ENCODE measurements around the gene MAF. TPM values are rescaled to one million over a fixed set of nuclear protein-coding genes. Genes with fewer than 3 reads are reported as not detected.
A peak's percentile ranks its signal among the peaks of the same experiment; 100 is the strongest.

The MAF gene
- total and polyA plus RNA-seq, 3 donors from 2014 or later: 22.0 to 112 (median 84.6) TPM

- WGBS, 2 donors: 39 to 52% methylated on average over 7 of the region's 7 CpGs
- no peaks in the 10 kb centered on the region for H3K27me3 ChIP-seq
- H3K27ac ChIP-seq: peak overlapping the region; percentile 85 to 92
- peak; percentile 55 for DNase-seq
- H3K4me3 ChIP-seq: peak overlapping the region; percentile 68 to 83
- intact Hi-C loops (cut with DNase I; ENCODE audit: low total_unique reads): no loop called here
- peaks cover 14% of the 10 kb centered on the region for H3K4me1 ChIP-seq
- no peaks in the 10 kb centered on the region for H3K36me3 ChIP-seq (ENCODE audit: low read depth, missing control alignments)
- no peak for TF ChIP-seq POLR2A (IDR thresholded peaks at IDR 0.05)
- TF ChIP-seq, protein P1, sequence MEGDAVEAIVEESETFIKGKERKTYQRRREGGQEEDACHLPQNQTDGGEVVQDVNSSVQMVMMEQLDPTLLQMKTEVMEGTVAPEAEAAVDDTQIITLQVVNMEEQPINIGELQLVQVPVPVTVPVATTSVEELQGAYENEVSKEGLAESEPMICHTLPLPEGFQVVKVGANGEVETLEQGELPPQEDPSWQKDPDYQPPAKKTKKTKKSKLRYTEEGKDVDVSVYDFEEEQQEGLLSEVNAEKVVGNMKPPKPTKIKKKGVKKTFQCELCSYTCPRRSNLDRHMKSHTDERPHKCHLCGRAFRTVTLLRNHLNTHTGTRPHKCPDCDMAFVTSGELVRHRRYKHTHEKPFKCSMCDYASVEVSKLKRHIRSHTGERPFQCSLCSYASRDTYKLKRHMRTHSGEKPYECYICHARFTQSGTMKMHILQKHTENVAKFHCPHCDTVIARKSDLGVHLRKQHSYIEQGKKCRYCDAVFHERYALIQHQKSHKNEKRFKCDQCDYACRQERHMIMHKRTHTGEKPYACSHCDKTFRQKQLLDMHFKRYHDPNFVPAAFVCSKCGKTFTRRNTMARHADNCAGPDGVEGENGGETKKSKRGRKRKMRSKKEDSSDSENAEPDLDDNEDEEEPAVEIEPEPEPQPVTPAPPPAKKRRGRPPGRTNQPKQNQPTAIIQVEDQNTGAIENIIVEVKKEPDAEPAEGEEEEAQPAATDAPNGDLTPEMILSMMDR (IDR thresholded peaks at IDR 0.05): no peak
- no peaks in the 10 kb centered on the region for H3K9me3 ChIP-seq
Measured at GRCh38 chr16:79595931-79596450, 4.5 kb downstream of the MAF start.

GRCh38 chr16:79595231-79595641 lies 5.3 kb downstream of the MAF start:
- TF ChIP-seq, protein P1 (IDR thresholded peaks at IDR 0.05): no peak
- TF ChIP-seq POLR2A (IDR thresholded peaks at IDR 0.05): no peak
- Histone ChIP-seq H3K4me1 (peaks cover 18% of the 10 kb centered on the region), H3K4me3 (peak overlapping the region; percentile 68 to 83), H3K36me3 (ENCODE audit: low read depth, missing control alignments) (no peaks in the 10 kb centered on the region), H3K9me3 (no peaks in the 10 kb centered on the region), H3K27me3 (no peaks in the 10 kb centered on the region), H3K27ac (peak overlapping the region; percentile 85 to 92)
- peak; percentile 42 for DNase-seq
- intact Hi-C loops (cut with DNase I; ENCODE audit: low total_unique reads): no loop called here
- 17 to 21% methylated on average over 5 of the region's 5 CpGs for WGBS, 2 donors

DNA sequence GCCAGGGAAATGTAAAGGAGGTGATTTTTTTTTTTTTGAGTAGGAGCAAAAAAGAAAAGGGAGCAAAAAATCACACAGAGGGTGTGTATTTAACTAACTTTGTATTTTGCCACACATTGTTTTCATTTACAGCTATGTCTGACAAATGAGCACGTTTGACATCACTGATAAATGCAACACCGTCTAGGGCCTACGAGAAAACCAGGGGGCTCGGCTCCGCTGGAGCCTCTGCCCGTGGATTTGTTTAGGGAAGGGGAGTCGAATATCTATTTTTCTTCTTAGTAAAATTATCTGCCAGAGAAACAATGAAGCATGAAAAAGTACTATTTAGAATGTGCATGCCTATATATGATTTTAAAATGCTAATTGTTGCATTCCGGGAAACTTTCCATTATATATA lies 6.8 kb downstream of the MAF start:
- TF ChIP-seq POLR2A (IDR thresholded peaks at IDR 0.05): no peak
- TF ChIP-seq, protein P1 (IDR thresholded peaks at IDR 0.05): no peak
- no peaks in the 10 kb centered on the region for H3K36me3 ChIP-seq (ENCODE audit: low read depth, missing control alignments)
- DNase-seq: no peak
- 74 to 79% methylated on average over 8 of the region's 8 CpGs for WGBS, 2 donors
- no peak overlapping the region for H3K4me3 ChIP-seq
- no peaks in the 10 kb centered on the region for H3K27me3 ChIP-seq
- intact Hi-C loops (cut with DNase I; ENCODE audit: low total_unique reads): no loop called here
- peak overlapping the region in 1 of 2 donors; percentile 92 for H3K27ac ChIP-seq
- H3K9me3 ChIP-seq: no peaks in the 10 kb centered on the region
- peaks cover 18% of the 10 kb centered on the region for H3K4me1 ChIP-seq

DNA sequence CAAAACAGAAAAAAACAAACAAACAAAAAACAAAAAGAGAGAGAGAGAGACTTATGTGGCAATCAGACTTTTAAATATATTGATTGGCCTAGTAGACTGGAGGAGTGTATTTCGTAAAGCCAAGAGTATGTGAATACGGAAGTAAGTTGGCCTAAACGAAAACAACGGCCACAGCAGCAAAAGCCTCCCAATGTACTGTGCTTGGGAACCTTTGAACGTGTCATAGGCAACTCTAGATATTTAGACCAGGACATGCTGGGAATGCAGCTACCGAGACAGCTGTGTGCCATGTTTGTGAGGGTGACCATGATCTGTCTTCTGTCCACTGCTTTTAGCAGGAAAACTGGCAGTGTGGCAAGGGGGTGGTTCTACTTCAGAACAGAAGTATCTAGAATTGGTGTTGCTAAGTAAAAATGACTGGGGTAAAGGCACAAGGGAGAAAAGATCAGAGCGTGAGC lies 7.4 kb downstream of the MAF start:
- H3K4me3 ChIP-seq: no peak overlapping the region
- H3K36me3 ChIP-seq (ENCODE audit: low read depth, missing control alignments): no peaks in the 10 kb centered on the region
- intact Hi-C loops (cut with DNase I; ENCODE audit: low total_unique reads): no loop called here
- WGBS, 2 donors: 69 to 77% methylated on average over 7 of the region's 7 CpGs
- TF ChIP-seq POLR2A (IDR thresholded peaks at IDR 0.05): no peak
- TF ChIP-seq, protein P1 (IDR thresholded peaks at IDR 0.05): no peak
- peak; percentile 25 for DNase-seq
- H3K27me3 ChIP-seq: no peaks in the 10 kb centered on the region
- H3K27ac ChIP-seq: peak overlapping the region; percentile 64 to 92
- H3K9me3 ChIP-seq: no peaks in the 10 kb centered on the region
- H3K4me1 ChIP-seq: peaks cover 18% of the 10 kb centered on the region

GRCh38 chr16:79592186-79592585 lies 8.4 kb downstream of the MAF start:
- no peak overlapping the region for H3K4me3 ChIP-seq
- intact Hi-C loops (cut with DNase I; ENCODE audit: low total_unique reads): no loop called here

More at GRCh38 chr16:79592186-79592585, 8.4 kb downstream of the MAF start:
- Histone ChIP-seq H3K27ac (peak overlapping the region; percentile 64 to 92), H3K4me1 (peaks cover 18% of the 10 kb centered on the region), H3K9me3 (no peaks in the 10 kb centered on the region), H3K36me3 (ENCODE audit: low read depth, missing control alignments) (no peaks in the 10 kb centered on the region), H3K27me3 (no peaks in the 10 kb centered on the region)
- DNase-seq: no peak
- TF ChIP-seq, protein P1 (IDR thresholded peaks at IDR 0.05): no peak
- no peak for TF ChIP-seq POLR2A (IDR thresholded peaks at IDR 0.05)
- WGBS, 2 donors: 78 to 85% methylated on average over 4 of the region's 4 CpGs
